Mesenteric fat pad (tissue), 1 donor: Measurements from ENCODE around the gene SLC17A3. TPM values are rescaled to one million over a fixed set of nuclear protein-coding genes. Genes with fewer than 3 reads are reported as not detected.

ENCODE experiments used
- DNase-seq: peaks from one replicate; pipeline ENCODE4 v3.0.0-alpha.2; 2020; ENCODE audit warnings: low spot score
- long read RNA-seq: library from polyadenylated mRNA; unstranded; transcript quantifications from one replicate; pipeline ENCODE4 v2.0.0, GENCODE V29; 2020
- total RNA-seq: library from RNA; stranded (reverse); fragmentation: NEBNext Ultra II Directional; extraction: Animal tissue kit (Norgen Biotek cat#: 25700); gene quantifications from one replicate; pipeline ENCODE4 v1.2.1, GENCODE V29; 2021
- donor health status: DM: yes; HTN: yes; CAD: no.

Gene SLC17A3, protein sequence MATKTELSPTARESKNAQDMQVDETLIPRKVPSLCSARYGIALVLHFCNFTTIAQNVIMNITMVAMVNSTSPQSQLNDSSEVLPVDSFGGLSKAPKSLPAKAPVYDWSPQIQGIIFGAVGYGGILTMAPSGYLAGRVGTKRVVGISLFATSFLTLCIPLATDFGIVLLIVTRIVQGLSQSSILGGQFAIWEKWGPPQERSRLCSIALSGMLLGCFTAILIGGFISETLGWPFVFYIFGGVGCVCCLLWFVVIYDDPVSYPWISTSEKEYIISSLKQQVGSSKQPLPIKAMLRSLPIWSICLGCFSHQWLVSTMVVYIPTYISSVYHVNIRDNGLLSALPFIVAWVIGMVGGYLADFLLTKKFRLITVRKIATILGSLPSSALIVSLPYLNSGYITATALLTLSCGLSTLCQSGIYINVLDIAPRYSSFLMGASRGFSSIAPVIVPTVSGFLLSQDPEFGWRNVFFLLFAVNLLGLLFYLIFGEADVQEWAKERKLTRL
- total RNA-seq = not detected
- long read RNA-seq = 0 reads

DNA sequence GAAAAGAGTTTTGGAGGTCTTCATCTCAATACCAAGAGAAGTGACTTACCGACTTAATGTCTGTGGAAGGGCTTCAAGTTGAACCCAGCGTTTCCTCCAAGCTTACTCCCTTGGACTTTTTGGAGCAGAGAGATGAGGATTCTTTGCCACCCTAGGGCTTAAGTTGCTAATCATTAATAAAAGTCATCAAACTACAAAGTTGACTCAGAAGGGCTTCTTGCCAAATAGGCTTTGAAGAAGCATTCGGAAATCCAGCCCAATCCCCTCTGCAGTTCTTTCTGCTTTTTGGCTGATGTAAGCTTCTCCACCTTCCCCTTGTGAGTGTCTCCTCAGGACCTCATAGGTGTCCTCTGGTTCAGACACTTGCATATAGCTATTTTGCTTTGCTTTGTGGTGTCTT, at the start of gene SLC17A3:
TSS of gene SLC17A3 (minus strand) at position 126 of the 400 bp plus-strand sequence. CDS start 5,856 bp downstream, outside the sequence.
- no peak for DNase-seq

DNA sequence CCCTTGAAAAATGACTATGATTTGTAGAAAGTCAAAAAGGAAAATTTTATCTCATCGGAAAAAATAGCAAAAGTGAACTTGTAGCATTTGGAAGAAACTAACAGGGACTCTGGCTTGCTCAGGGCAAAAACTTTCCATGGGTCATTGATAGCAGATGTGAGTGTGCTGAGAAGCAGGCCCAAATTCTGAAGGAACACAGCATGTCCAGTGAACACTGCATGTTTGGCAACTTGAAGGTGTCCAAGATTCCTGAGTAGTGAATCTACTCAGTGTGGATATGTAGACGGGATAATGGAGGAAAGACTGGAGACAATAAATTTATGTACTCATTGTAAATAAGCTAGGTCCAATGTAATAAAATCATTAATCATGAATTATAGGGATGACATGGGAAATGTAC, 48.3 kb upstream of the SLC17A3 start:
- no peak for DNase-seq

DNA sequence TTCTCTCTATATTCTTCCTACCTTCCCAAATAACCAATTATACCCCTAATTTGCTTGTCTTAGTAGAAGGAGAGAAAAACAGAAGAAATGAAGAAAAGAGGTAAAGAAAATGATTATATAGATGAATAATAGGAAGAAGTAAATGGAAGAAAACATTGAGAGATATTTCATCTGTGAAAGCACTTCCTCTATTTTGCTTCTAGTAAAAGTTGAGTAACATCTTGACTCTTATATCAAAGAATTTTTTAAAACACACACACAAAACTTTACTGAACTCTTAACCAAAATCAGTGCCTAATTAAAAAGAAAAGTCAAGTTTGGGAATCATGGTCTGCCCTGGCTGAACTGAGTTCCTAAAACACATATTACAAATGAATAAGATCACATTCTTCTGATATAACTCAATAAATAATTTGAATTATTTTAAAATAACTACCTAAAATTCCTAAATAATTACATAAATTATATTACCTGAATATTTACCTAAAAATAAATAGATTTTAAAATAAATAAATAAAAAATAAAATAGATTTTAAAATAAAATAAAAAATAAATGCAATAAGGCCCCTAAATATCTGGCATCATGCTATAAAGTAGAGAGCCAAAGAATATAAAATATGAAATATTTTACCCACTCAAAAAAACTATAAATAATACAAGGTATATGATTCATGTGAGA, 47.6 kb upstream of the SLC17A3 start:
- DNase-seq = no peak

DNA sequence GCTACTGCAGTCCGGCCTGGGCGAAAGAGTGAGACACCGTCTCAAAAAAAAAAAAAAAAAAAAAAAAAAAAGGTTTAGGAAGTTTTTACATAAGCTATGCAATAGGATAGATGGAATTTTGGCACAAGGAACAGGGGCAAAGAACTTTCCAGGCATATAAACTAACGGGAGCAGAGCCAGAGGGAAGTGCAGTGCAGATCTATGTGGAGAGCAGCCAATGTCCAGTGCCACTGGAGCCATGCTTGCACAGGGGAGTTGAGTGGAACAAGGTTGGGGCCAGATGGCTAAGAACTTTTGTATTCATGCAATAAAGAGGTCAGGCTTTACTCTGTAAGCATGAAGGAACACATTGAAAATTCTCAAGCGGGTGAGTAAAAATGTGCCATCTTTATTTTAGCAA, 45.6 kb upstream of the SLC17A3 start:
- no peak for DNase-seq

DNA sequence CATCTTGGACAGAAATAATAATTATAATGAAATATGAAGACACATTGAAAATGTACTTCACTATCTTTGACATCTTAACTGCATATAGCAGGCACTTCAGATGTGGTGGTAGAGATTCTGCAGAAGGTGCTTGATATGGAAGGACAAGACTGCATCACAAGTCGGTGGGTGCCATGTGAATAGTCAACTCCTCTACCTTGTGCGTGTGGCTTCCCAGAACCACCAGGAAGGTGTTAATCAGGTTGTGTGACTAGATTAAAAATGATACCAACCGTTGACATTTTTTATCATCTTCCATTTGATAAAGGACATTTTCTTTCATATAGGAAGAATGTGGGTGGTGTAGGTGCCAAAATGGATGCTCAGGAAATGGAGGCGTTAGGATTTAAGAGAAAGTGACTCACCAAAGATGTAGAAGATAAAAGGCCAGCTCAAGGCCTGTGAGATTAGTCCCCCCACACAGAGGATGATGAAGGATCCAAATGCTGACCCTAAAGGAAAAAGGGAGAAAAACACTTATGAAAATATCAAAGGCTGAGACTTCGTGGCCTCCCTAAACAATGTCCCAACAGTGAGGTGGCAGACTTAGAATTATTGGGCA, 44.1 kb upstream of the SLC17A3 start:
- no peak for DNase-seq

DNA sequence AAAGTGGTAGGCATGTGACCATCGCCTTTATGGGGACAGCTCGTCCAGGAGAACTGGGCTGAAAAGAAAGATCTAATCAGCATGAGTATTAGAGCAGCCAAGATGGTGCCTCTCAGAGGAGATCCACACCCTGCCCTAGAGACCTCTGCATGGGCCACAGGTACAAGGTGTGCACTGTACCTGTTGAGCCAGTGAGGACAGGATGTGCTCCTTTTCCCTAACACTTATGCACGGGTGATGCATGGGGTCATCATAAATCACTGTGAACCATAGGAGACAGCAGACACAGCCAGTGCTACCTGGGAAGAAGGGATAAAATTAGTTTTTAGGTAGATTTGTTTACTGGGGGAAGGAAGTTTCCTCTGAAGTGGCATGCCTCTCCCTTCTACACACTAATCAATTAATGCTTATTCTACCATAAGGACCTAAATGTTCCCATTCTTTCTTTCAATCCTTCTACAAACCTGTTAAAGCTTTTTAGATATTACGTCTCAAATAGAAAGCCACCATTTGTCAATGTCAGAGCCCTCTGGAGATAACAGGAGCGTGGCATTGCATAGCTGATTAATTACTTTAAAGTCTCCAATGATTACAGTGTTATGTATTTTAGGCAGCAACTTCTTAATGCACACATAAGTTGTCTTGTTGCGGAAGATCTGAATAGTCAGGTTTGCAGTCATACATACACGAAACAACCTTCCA, 42.9 kb upstream of the SLC17A3 start:
- no peak for DNase-seq

DNA sequence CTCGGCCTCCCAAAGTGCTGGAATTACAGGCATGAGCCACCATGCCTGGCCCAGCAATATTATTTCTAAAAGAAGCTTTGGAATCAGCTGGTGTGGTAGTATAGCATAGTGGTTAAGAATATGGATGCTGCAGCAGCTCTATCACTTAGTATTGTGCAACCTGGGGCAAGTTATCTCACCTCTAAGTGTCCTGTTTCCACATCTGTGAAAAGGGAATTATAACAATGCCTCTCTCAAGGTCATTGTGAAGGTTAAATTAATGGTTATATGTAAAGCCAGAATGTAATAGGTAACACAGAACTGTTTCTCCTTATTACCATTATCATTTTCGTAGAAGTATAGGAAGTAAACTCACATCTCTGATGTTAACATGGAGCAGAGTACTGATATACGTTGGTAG, 42.3 kb upstream of the SLC17A3 start:
- no peak for DNase-seq

DNA sequence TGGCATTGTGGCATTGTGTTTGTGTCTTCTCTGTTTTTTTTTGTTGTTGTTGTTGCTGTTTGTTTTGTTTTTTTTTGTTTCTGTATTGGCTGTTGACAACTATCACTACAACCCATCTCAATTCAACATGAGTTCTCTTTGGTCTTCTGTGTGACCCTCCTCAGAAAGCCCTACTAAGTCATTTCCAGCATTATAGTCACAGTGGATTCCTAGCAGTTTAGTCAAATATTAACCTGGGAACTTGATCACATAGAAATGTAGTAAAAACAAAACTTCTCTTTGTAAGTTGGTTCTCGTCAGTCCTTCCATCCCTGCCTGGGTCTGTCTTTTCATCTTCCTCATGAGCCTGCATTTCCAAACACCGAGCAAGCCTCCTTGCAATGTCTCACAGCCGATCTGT, 39.7 kb upstream of the SLC17A3 start:
- no peak for DNase-seq

DNA sequence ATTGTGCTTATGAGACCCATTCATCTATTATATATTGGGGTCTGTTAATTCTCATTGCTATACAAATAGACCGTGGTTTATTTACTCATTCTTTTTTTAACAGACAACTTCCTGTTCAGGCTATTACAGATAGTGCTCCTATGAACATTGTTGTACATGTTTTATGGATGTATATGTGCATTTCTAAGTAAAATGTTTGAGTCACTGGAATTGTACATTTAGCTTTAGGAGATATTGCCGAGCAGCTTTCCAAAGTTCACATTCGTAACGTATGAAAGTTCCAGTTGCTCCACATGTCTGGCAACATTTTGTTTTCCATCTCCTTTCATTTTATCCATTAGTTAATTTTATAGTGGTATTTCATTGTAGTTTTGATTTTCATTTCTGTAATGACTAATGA, 37.3 kb upstream of the SLC17A3 start:
- no peak for DNase-seq

DNA sequence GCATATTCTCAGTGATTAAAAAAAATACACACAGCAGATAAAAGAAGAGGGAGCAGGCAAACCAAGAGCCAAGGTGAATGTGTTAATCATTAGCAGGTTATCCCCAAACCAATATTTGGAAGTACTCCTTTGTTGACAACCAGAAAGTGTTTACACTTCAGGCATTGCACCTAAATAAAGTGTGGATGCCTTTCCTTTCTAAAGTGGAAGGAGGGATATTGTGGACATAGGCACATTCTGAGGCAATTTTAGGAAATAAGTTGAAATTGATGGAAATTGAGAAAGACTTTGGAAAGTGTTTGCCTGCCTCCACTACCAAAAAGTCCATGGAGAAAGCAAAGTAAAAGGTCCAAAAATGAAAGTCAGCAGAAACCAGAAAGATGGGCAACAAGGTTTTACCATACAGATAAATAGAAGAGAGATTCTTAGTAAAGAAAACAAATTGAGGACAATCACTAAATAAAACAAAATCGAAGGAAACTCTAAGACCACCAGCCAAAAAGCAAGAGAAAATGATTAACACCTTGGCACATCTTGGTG, 33.5 kb upstream of the SLC17A3 start:
- no peak for DNase-seq

DNA sequence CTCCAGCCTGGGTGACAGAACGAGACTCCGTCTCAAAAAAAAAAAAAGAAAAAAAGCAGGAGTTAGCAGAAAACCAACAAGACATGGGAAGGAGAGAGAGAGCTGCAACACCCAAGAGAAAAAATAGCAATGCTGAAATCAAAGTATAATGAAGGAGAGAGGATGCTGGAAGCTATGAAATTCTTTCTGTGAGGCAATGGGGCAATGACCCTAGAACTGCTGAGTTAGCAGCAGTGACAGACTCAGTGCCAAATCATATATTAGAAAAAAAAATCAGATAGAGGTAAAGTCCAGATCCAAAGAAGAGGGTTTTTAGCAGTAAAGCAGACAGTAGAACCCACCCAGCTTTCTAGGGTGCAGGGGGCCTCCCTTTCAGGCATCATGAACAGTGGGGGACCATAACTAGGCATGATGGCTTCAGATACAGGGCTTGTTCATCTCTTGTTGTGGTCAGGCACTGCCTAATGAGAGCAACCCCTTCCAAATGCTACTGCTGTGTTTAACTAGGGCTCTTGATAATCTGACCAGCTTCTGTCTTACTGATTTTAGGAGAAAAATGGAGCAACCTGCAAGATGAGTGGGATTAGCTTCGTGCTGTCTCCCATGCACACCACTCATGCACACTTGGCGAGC, 29.5 kb upstream of the SLC17A3 start:
- DNase-seq = no peak

DNA sequence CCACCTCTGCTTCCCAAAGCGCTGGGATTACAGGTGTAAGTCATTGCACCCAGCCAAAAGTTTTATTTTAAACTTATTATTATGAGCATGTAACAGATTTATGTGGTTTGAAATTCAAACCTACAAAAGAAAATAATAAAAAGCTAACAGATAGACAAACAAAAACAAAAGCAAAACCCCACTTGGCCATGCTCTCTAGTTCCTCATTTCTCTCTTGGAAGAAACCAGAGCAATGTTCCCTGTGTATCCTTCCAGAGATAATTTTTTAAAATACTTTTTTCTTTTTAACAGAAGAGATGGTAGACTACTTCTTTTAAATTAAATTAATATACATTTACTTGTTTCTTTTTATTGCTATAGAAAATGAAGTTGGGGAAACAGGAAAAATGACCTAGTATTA, 28.0 kb upstream of the SLC17A3 start:
- no peak for DNase-seq

DNA sequence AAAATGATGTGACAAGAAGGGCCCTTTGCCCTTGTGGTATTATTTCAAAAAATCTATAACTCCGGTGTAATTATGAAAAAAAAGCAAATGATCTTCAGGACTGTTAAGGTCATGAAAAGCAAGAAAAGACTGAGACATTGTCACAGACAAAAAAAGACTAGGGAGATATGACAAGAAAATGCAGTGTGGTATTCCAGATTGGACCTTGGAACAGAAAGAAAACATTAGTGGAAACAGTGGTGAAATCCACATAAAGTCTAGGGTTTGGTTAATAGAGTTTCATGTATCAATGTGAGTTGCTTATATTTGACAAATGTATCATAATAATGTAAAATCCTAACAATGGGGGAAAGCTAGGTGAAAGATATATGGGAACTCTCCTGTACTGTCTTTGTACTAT, 26.8 kb upstream of the SLC17A3 start:
- DNase-seq = no peak

DNA sequence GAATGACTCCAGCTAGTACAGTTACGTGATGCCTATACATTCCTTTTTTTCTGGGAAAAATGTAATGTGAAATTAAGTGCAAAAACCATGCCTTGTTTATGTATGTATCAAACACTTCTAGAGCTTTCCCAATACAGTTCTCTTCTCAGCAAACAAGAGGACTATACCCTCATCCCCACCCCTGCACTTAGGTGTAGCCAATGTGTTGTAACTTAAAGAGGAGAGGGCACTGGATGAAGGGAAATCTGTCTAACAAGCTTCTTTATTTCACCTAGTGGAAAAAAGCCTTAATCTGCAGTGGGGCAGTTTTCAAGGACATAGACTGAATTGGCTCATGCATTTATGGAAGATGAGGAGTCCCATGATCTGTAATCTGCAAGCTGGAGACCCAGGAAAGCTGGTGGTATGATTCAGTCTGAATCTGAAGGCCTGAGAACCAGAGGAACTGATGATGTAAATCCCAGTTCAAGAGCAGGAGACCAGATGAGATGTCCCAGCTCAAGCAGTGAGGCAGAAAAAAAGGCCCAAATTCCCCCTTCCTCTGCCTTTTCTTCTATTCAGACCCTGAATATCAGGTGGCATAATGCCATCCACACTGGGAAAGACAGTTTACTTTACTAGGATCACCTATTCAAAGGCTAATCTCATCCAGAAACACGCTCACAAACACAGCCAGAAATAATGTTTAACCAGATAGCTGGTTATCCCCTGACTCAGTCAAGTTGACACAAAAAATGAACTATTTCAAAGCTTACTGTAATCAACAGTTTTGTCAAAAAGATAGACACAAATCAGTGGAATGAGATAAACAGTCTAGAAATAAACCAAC, 25.8 kb upstream of the SLC17A3 start:
- DNase-seq = no peak

DNA sequence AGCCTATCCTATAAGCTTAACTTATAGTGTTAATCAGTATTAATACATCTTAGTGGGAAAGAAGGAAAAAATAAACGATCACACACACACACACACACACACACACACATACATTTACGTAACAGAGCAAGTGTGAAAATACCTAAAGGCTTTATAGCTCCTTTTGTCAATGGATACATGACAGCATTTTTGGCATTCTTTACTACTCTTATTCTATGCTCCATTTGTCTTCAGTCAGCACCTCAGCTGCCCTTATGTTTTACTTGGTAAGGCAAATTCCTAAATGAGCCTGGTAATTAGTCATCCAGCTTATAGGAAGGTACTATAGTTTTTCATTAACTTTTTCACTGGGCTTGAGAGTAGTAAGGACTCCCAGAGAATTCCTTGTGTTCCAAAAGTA, 25.1 kb upstream of the SLC17A3 start:
- no peak for DNase-seq

DNA sequence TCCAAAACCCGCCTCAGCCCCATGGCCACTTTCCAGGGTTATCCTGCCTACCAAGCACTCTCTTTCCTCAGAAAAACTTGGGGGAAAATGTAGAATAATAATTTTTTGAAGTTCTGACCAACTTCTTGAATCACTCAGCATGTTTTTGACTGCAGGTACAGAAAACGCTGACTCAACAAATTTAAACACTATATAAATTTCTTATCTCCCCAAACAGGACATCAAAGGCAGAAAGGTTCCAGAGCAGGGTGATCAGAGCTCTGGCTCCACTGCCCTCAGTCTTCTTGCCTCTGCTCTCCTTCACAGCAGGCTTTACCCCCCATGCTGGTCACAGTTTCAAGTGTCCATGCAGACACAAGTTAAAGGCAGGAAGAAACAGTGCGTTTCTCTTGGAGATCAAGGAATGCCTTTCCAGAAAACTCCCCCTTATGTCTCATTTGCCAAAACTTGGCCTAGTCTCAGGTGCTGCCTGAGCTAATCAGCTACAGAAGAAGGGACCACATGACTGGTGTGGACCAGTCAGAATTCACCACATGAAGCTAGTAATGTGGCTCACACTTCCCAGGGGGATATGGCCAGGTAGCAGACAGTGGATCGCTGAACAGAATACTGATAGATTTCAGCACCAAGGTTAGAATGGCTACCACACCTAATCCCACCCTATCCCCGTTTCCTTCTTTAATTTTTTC, 24.4 kb upstream of the SLC17A3 start:
- DNase-seq = no peak

DNA sequence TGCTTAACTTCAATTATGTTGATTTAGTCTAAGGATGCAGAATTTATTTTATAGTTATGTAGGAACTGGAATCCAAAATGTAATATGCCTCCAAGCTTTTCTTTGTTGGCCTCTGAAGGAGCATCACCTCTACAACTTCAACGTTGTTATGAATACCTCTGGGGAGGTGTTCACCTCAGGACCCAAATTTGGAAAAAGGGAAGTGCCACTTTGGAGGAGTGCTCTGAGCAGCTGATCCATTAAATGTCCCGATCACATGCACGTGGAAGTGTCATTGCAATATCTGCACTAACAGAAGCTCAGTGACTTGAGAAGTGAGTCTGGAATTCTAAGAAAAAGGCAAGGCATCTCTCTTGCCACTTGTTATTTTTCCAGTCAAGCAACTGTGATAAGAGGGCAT, 22.2 kb upstream of the SLC17A3 start:
- no peak for DNase-seq

DNA sequence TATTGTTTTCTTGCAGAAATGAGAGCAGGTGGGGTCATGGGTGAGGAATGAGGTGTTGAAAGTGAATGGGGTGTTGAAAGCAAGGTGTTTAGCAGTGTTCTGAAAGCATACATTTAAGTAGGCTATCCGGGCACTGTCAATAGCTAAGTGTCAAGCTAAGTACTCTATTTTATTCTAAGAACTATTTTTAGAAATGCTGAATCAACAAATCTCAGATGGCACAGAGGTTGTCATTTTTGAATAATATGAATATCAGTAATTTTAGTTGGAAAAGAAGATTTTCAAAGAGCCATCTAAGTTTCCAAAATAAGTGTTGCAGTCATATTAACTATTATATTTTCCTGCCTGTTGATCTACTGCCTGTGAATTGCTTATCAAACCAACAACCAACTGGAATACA, 21.7 kb upstream of the SLC17A3 start:
- DNase-seq = no peak

DNA sequence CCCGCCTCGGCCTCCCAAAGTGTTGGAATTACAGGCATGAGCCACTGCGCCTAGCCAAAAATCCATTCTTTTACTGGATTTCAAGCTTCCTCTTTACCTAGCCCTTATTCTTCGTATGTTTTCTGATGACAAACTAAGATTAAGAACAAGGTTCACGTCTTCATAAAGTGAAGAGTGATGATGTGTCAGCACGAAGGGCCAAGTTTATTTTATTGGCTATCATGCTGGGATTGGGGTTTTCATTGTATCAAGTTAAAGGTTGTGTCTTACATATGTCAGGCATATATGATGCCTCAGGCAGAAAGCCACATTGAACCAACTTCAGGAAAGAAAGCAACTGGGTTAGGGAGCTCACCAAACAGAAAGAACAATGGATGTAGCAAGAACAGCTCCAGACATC, 19.7 kb upstream of the SLC17A3 start:
- no peak for DNase-seq
